ENCODE results near the gene FCHSD2.

DNA sequence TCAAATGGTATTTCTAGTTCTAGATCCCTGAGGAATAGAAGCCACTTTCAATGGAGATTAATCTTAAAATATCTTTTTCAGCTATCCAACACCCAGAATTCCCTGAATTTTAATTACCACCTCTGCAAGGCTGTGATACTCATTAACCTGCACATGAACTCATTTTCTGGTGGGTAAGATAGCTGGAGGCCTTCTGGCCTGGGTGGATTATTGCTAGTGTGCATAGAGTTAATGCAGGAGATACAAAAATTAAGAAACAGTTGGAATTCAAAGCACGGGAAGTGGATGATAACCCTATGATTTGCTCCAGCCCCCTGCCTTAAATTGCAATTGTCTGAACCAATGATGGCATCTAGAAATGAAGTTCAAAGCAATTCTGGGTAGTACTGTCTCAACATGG is 212.9 kb downstream of the FCHSD2 start:
- TF ChIP-seq, protein P1, sequence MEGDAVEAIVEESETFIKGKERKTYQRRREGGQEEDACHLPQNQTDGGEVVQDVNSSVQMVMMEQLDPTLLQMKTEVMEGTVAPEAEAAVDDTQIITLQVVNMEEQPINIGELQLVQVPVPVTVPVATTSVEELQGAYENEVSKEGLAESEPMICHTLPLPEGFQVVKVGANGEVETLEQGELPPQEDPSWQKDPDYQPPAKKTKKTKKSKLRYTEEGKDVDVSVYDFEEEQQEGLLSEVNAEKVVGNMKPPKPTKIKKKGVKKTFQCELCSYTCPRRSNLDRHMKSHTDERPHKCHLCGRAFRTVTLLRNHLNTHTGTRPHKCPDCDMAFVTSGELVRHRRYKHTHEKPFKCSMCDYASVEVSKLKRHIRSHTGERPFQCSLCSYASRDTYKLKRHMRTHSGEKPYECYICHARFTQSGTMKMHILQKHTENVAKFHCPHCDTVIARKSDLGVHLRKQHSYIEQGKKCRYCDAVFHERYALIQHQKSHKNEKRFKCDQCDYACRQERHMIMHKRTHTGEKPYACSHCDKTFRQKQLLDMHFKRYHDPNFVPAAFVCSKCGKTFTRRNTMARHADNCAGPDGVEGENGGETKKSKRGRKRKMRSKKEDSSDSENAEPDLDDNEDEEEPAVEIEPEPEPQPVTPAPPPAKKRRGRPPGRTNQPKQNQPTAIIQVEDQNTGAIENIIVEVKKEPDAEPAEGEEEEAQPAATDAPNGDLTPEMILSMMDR (IDR thresholded peaks at IDR 0.05): no peak
- no peak for TF ChIP-seq POLR2A (IDR thresholded peaks at IDR 0.05)

Data from lower leg skin (tissue), 3 donors.